H1 (cell line): ENCODE results near the gene IGLL1. TPM values are rescaled to one million over a fixed set of nuclear protein-coding genes. Genes with fewer than 3 reads are reported as not detected.

Experiments used
- CTCF ChIA-PET: fragments of 300-600 bp; sonication (Branson Sonifier 250); formaldehyde crosslinking; loops from one replicate; lab custom pipeline; 2021; ENCODE audit not compliant: partially characterized antibody; lab: Charles Lee
- POLR2A ChIA-PET: fragments of 300-600 bp; sonication (Branson Sonifier 250); formaldehyde crosslinking; loops from one replicate; lab custom pipeline; 2021; ENCODE audit warnings: inconsistent platforms; ENCODE audit not compliant: partially characterized antibody; lab: Charles Lee
- DNase-seq, 2 experiments: peaks; one replicate each; pipeline versions ENCODE4 v3.0.0 to v3.0.0-alpha.2; 2010 to 2022; ENCODE audit warnings: low spot score in 2 of 2, low read depth in 1 of 2, mixed read lengths in 1 of 2
- FAIRE-seq: peaks from 2 replicates; lab custom pipeline; 2011; peaks lifted over from hg19 to GRCh38; lab: Jason Lieb, UNC
- H2AFZ ChIP-seq: 2 replicates; pipeline ENCODE4 v1.8.1; 2012; ENCODE audit warnings: low read length, inconsistent platforms
- H2AK5ac ChIP-seq: 2 replicates; pipeline ENCODE4 v1.6.1; 2013; ENCODE audit warnings: low read depth, low read length
- H2BK120ac ChIP-seq: replicated peaks from 2 replicates; pipeline ENCODE3; 2013; ENCODE audit warnings: low read depth, low read length, inconsistent platforms
- H2BK12ac ChIP-seq: 2 replicates; pipeline ENCODE4 v1.6.1; 2013; ENCODE audit warnings: low read depth, low read length
- H2BK15ac ChIP-seq: 2 replicates; pipeline ENCODE4 v1.6.1; 2013; ENCODE audit warnings: low read length
- H2BK20ac ChIP-seq: 2 replicates; pipeline ENCODE4 v1.6.1; 2013; ENCODE audit warnings: low read length
- H2BK5ac ChIP-seq: 2 replicates; pipeline ENCODE4 v1.6.1; 2013; ENCODE audit warnings: low read depth, low read length
- H3K14ac ChIP-seq: 2 replicates; pipeline ENCODE4 v1.6.1; 2013; ENCODE audit warnings: inconsistent platforms; ENCODE audit not compliant: insufficient read length
- H3K18ac ChIP-seq: 2 replicates; pipeline ENCODE4 v1.6.1; 2013; ENCODE audit warnings: low read length; ENCODE audit errors: extremely low read depth
- H3K23ac ChIP-seq: 2 replicates; pipeline ENCODE4 v1.6.1; 2013; ENCODE audit warnings: inconsistent platforms; ENCODE audit not compliant: insufficient read length
- H3K23me2 ChIP-seq: 2 replicates; pipeline ENCODE4 v1.6.1; 2013; ENCODE audit warnings: low read depth, low read length
- H3K27ac ChIP-seq: 2 replicates; pipeline ENCODE4 v1.6.1; 2011; ENCODE audit warnings: low read depth, low read length, inconsistent platforms
- H3K27me3 ChIP-seq, 4 experiments: replicated peaks in 1 of 4; 1 replicate in 1 of 4; 2 replicates in 3 of 4; pipeline versions ENCODE4 v1.6.1 to v1.8.1; 2011 to 2013; ENCODE audit warnings: low read length in 3 of 4, mild to moderate bottlenecking in 3 of 4, inconsistent platforms in 2 of 4, mixed read lengths in 2 of 4, moderate library complexity in 1 of 4; ENCODE audit not compliant: control insufficient read depth in 3 of 4, insufficient read depth in 3 of 4; ENCODE audit errors: extremely low read depth in 1 of 4
- H3K36me3 ChIP-seq, 4 experiments: 2 replicates each; pipeline versions ENCODE4 v1.6.1 to v1.8.1; 2011 to 2013; ENCODE audit warnings: mild to moderate bottlenecking in 4 of 4, low read length in 3 of 4, moderate library complexity in 2 of 4, control low read depth in 1 of 4, inconsistent platforms in 1 of 4; ENCODE audit not compliant: insufficient read depth in 4 of 4, control insufficient read depth in 2 of 4
- H3K4ac ChIP-seq: replicated peaks from 2 replicates; pipeline ENCODE3; 2013; ENCODE audit warnings: low read length, low read depth, mixed read lengths, inconsistent platforms; ENCODE audit not compliant: insufficient read length
- H3K4me1 ChIP-seq, 4 experiments: replicated peaks in 1 of 4; 1 replicate in 1 of 4; 2 replicates in 3 of 4; pipeline versions ENCODE4 v1.6.1 to v1.8.1; 2011 to 2013; ENCODE audit warnings: low read length in 3 of 4, inconsistent platforms in 2 of 4, mixed read lengths in 1 of 4; ENCODE audit not compliant: insufficient read depth in 4 of 4, control insufficient read depth in 3 of 4
- H3K4me2 ChIP-seq, 2 experiments: 2 replicates each; pipeline versions ENCODE4 v1.6.1 to v1.8.1; 2011 to 2013; ENCODE audit warnings: low read depth in 2 of 2, low read length in 2 of 2, control low read depth in 1 of 2, inconsistent platforms in 1 of 2, mild to moderate bottlenecking in 1 of 2; ENCODE audit not compliant: insufficient read depth in 1 of 2
- H3K4me3 ChIP-seq, 4 experiments: fragments of 200-600, 300-600 bp in 1 of 4; sonication (generic), shearing (Covaris generic), sonication (Bioruptor Twin) in 1 of 4; 2 replicates each; pipeline versions ENCODE4 v1.5.1 to v1.8.1; 2011 to 2016; ENCODE audit warnings: low read length in 4 of 4, low read depth in 3 of 4, control low read depth in 2 of 4, inconsistent platforms in 2 of 4, mild to moderate bottlenecking in 2 of 4, mixed read lengths in 1 of 4, moderate library complexity in 1 of 4; ENCODE audit not compliant: insufficient read depth in 2 of 4; ENCODE audit errors: extremely low read depth in 1 of 4
- H3K56ac ChIP-seq: replicated peaks from 2 replicates; pipeline ENCODE3; 2013; ENCODE audit warnings: low read depth, mild to moderate bottlenecking, mixed read lengths, low read length, inconsistent platforms; ENCODE audit not compliant: insufficient read length
- H3K79me1 ChIP-seq: 2 replicates; pipeline ENCODE4 v1.6.1; 2013; ENCODE audit warnings: low read depth, low read length, control low read depth
- H3K79me2 ChIP-seq, 2 experiments: 2 replicates each; pipeline versions ENCODE4 v1.6.1 to v1.8.1; 2012 to 2013; ENCODE audit warnings: low read length in 2 of 2, mild to moderate bottlenecking in 2 of 2, inconsistent platforms in 1 of 2; ENCODE audit not compliant: insufficient read depth in 2 of 2, control insufficient read depth in 1 of 2
- H3K9ac ChIP-seq, 4 experiments: replicated peaks in 1 of 4; 1 replicate in 1 of 4; 2 replicates in 3 of 4; pipeline versions ENCODE4 v1.6.1 to v1.8.1; 2011 to 2013; ENCODE audit warnings: low read depth in 3 of 4, low read length in 3 of 4, control low read depth in 2 of 4, mild to moderate bottlenecking in 2 of 4, moderate library complexity in 2 of 4, inconsistent platforms in 1 of 4; ENCODE audit errors: extremely low read depth in 1 of 4
- H3K9me3 ChIP-seq, 2 experiments: 2 replicates each; pipeline versions ENCODE4 v1.6.1 to v1.8.1; 2012 to 2013; ENCODE audit warnings: mild to moderate bottlenecking in 2 of 2, moderate library complexity in 2 of 2, control low read depth in 1 of 2, inconsistent platforms in 1 of 2, low read depth in 1 of 2, low read length in 1 of 2, mixed read lengths in 1 of 2; ENCODE audit not compliant: insufficient read depth in 2 of 2
- H4K20me1 ChIP-seq, 2 experiments: replicated peaks in 1 of 2; 2 replicates each; pipeline versions ENCODE3 to v1.8.1; 2011 to 2013; ENCODE audit warnings: inconsistent platforms in 2 of 2, low read length in 2 of 2, mild to moderate bottlenecking in 1 of 2; ENCODE audit not compliant: insufficient read depth in 2 of 2, control insufficient read depth in 1 of 2
- H4K5ac ChIP-seq: 2 replicates; pipeline ENCODE4 v1.6.1; 2013; ENCODE audit warnings: low read length, low read depth, mixed read lengths, inconsistent platforms; ENCODE audit not compliant: insufficient read length
- H4K8ac ChIP-seq: 2 replicates; pipeline ENCODE4 v1.8.0; 2013; ENCODE audit warnings: mild to moderate bottlenecking, moderate library complexity, low read length, inconsistent platforms; ENCODE audit not compliant: insufficient read depth; ENCODE audit errors: extremely low read depth
- H4K91ac ChIP-seq: replicated peaks from 2 replicates; pipeline ENCODE3; 2013; ENCODE audit warnings: low read length, mixed read lengths, inconsistent platforms; ENCODE audit not compliant: insufficient read length
- BCL11A ChIP-seq, 2 experiments: IDR thresholded peaks; one replicate each; pipeline ENCODE4 v1.6.1; 2011; ENCODE audit warnings: low read depth in 2 of 2, low read length in 2 of 2, mild to moderate bottlenecking in 2 of 2
- EP300 ChIP-seq, 2 experiments: IDR thresholded peaks; 1 replicate in 1 of 2; 2 replicates in 1 of 2; pipeline ENCODE4 v1.6.1; 2011 to 2012; ENCODE audit warnings: low read depth in 2 of 2, low read length in 2 of 2, mild to moderate bottlenecking in 2 of 2, borderline replicate concordance in 1 of 2, inconsistent platforms in 1 of 2, moderate library complexity in 1 of 2
- POLR2AphosphoS5 ChIP-seq: IDR thresholded peaks from 2 replicates; pipeline ENCODE4 v1.6.1; 2011; ENCODE audit warnings: low read depth, low read length
- RXRA ChIP-seq: IDR thresholded peaks from 2 replicates; pipeline ENCODE4 v1.6.1; 2011; ENCODE audit warnings: low read depth, mild to moderate bottlenecking, low read length, moderate library complexity; ENCODE audit not compliant: insufficient read depth
- SIN3A ChIP-seq, 2 experiments: IDR thresholded peaks in 1 of 2; conservative IDR thresholded peaks in 1 of 2; 2 replicates each; pipeline ENCODE4 v1.6.1; 2011 to 2012; ENCODE audit warnings: low read length in 2 of 2, improper control_type of control experiment in 1 of 2, low read depth in 1 of 2, mild to moderate bottlenecking in 1 of 2
- SIRT6 ChIP-seq: IDR thresholded peaks from one replicate; pipeline ENCODE4 v1.7.1; 2012; ENCODE audit warnings: low read length, inconsistent platforms
- SUZ12 ChIP-seq: fragments of 200-600 bp; sonication (generic); IDR thresholded peaks from 2 replicates; pipeline ENCODE4 v1.6.1; 2012; ENCODE audit warnings: mild to moderate bottlenecking, inconsistent platforms, low read length, moderate library complexity, mixed read lengths
- TAF7 ChIP-seq: optimal IDR thresholded peaks from 2 replicates; pipeline ENCODE3; 2011; ENCODE audit warnings: low read depth, mild to moderate bottlenecking, inconsistent platforms, low read length, moderate library complexity, borderline replicate concordance
- WGBS, 2 experiments: shearing (Covaris generic) in 1 of 2; methylation state at CpG; one replicate each; pipeline versions ENCODE4 v1.1.6 to v1.1.7; 2013 to 2015; ENCODE audit warnings: low lambda C conversion rate in 2 of 2, mixed read lengths in 2 of 2, inconsistent platforms in 1 of 2, low coverage in 1 of 2, missing lambda C conversion rate in 1 of 2; ENCODE audit not compliant: insufficient replicate concordance in 2 of 2, insufficient coverage in 1 of 2, insufficient read length in 1 of 2; ENCODE audit errors: extremely low coverage in 1 of 2, missing lambda C conversion rate in 1 of 2; 5-methylcytosine and 5-hydroxymethylcytosine counted together
- polyA plus RNA-seq, 7 experiments: library from polyadenylated mRNA; depleted of rRNA in 3 of 7; stranded (reverse) in 5 of 7; unstranded in 2 of 7; fragments of >200 nt in 5 of 7; fragments of 200-250 nt in 2 of 7; gene quantifications; 1 replicate in 5 of 7; 2 replicates in 1 of 7; 4 replicates in 1 of 7; pipeline versions ENCODE4 v1.2.1 to v1.2.3, GENCODE V29; 2011 to 2013; ENCODE audit warnings: missing spikeins in 2 of 7, mixed read lengths in 2 of 7
- total RNA-seq: library from RNA; stranded (reverse); fragmentation: NEBNext Ultra II Directional; extraction: Animal tissue kit (Norgen Biotek cat#: 25700); gene quantifications from 2 replicates; pipeline ENCODE4 v1.2.1, GENCODE V29; 2021
- TF ChIP-seq, protein P1 (sequence below): IDR thresholded peaks from 2 replicates; pipeline ENCODE4 v1.6.1; 2012; ENCODE audit warnings: low read length, inconsistent platforms

The IGLL1 gene
- total and polyA plus RNA-seq, 2 of the 8 experiments (the other 6 are each of a cell fraction or from before 2014, with no cell fraction given): not detected

DNA sequence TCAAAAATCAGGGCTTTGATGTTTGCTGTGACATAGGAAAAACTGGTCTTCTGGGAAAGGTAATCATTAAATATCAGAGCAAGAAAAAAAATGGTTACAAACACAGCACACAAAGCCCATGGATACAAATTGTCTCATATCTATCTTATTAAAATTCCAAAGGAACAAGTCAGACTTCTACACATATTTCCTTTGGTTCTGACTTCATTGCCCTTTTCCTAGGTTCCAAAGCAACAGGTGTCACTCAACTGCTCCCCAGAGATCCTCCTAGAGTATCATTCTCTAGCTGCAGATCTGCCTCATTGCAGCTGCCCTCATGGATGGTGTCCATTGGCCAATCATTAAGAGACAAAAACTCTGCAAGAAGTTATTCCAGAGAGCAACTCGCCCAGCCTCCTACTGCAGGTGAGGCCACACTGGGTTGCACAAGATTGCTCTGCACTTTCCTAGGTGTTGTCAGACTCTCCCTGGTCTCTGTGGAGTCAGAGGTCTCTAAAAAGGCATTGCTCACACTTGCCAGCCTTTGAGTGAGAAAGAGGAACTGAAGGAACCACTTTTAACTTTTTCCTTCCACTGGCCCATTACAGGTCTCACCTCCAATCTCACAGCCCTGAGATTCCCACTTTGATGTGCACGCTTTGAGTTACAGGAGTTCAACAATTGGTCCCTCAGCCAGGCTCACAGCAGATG lies 46.3 kb upstream of the IGLL1 start:
- Histone ChIP-seq H2BK120ac (no peak overlapping the region), H2BK5ac (no peak overlapping the region), H2BK12ac (no peak overlapping the region), H3K79me1 (no peaks in the 10 kb centered on the region), H3K9me3 (no peaks in the 10 kb centered on the region), H3K4me3 (no peak overlapping the region), H3K4ac (no peak overlapping the region), H3K56ac (no peak overlapping the region), H4K20me1 (no peaks in the 10 kb centered on the region), H2AK5ac (no peak overlapping the region), H4K8ac (no peak overlapping the region), H3K36me3 (no peaks in the 10 kb centered on the region), H3K27me3 (no peaks in the 10 kb centered on the region; a peak in 2 of 7 replicates), H3K14ac (no peak overlapping the region), H3K18ac (no peak overlapping the region), H4K91ac (no peak overlapping the region), H3K9ac (no peak overlapping the region), H3K23me2 (no peaks in the 10 kb centered on the region), H3K79me2 (no peaks in the 10 kb centered on the region), H2BK15ac (no peak overlapping the region), H3K23ac (no peak overlapping the region), H3K4me2 (no peak overlapping the region), H4K5ac (no peak overlapping the region), H2BK20ac (no peak overlapping the region), H2AFZ (no peak overlapping the region), H3K27ac (no peak overlapping the region), H3K4me1 (no peaks in the 10 kb centered on the region; a peak in 1 of 7 replicates)
- no peak for TF ChIP-seq SIN3A (conservative IDR thresholded peaks at IDR 0.05 in 1 of 2, IDR thresholded peaks at IDR 0.05 in 1 of 2; ENCODE audit: low read depth in 1 of 2, low read length in 2 of 2)
- TF ChIP-seq BCL11A (IDR thresholded peaks at IDR 0.05; ENCODE audit: low read depth in 2 of 2, low read length in 2 of 2): no peak
- TF ChIP-seq TAF7: no peak
- no peak for TF ChIP-seq RXRA
- TF ChIP-seq, protein P1, sequence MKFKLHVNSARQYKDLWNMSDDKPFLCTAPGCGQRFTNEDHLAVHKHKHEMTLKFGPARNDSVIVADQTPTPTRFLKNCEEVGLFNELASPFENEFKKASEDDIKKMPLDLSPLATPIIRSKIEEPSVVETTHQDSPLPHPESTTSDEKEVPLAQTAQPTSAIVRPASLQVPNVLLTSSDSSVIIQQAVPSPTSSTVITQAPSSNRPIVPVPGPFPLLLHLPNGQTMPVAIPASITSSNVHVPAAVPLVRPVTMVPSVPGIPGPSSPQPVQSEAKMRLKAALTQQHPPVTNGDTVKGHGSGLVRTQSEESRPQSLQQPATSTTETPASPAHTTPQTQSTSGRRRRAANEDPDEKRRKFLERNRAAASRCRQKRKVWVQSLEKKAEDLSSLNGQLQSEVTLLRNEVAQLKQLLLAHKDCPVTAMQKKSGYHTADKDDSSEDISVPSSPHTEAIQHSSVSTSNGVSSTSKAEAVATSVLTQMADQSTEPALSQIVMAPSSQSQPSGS: no peak
- TF ChIP-seq POLR2AphosphoS5: no peak
- no peak for TF ChIP-seq SUZ12
- TF ChIP-seq EP300 (IDR thresholded peaks at IDR 0.05; ENCODE audit: borderline replicate concordance in 1 of 2, low read depth in 2 of 2, low read length in 2 of 2): no peak
- no peak for TF ChIP-seq SIRT6
- ChIA-PET CTCF (interaction anchor here (0.6 kb wide), 1 partner anchor 12 kb away, joined by 3 read pairs; no protein-coding TSS in a partner anchor), POLR2A (no interaction called here)
- WGBS, 2 experiments: 81% methylated on average over 2 of the region's 2 CpGs; no CpG with 5 or more reads in 1 of the 2 experiments
- FAIRE-seq (no peak), DNase-seq (no peak)
